ENCODE measurements around the gene SLC38A7.

Gene SLC38A7

DNA sequence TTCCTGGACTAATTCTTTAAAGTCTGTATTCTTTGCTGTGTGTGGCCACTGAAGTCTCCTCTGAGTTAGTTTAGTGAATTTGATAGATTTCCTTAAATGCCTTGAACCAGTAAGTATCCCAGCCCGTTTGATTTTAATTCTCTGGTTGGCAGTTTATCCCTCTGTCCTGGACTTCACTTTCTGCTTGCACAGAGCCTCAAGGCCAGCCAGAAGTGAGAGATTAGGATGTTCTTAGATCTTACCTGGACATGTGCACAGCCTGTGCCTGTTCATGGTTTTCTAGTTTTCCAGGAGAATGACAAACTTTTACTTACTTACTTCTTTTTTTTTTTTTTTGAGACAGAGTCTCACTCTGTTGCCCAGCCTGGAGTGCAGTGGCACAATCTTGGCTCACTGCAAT is 10.8 kb upstream of the SLC38A7 start:
- no peak for TF ChIP-seq CREB1 (IDR thresholded peaks at IDR 0.05; ENCODE audit: low read depth)
- TF ChIP-seq, protein P1, sequence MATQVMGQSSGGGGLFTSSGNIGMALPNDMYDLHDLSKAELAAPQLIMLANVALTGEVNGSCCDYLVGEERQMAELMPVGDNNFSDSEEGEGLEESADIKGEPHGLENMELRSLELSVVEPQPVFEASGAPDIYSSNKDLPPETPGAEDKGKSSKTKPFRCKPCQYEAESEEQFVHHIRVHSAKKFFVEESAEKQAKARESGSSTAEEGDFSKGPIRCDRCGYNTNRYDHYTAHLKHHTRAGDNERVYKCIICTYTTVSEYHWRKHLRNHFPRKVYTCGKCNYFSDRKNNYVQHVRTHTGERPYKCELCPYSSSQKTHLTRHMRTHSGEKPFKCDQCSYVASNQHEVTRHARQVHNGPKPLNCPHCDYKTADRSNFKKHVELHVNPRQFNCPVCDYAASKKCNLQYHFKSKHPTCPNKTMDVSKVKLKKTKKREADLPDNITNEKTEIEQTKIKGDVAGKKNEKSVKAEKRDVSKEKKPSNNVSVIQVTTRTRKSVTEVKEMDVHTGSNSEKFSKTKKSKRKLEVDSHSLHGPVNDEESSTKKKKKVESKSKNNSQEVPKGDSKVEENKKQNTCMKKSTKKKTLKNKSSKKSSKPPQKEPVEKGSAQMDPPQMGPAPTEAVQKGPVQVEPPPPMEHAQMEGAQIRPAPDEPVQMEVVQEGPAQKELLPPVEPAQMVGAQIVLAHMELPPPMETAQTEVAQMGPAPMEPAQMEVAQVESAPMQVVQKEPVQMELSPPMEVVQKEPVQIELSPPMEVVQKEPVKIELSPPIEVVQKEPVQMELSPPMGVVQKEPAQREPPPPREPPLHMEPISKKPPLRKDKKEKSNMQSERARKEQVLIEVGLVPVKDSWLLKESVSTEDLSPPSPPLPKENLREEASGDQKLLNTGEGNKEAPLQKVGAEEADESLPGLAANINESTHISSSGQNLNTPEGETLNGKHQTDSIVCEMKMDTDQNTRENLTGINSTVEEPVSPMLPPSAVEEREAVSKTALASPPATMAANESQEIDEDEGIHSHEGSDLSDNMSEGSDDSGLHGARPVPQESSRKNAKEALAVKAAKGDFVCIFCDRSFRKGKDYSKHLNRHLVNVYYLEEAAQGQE (IDR thresholded peaks at IDR 0.05; ENCODE audit: low read depth), result no peak
- no peak for TF ChIP-seq ZBTB7A (IDR thresholded peaks at IDR 0.05; ENCODE audit: low read depth)
- no peak for TF ChIP-seq RAD21 (IDR thresholded peaks at IDR 0.05; ENCODE audit: low read depth)
- no peak for TF ChIP-seq TCF12 (IDR thresholded peaks at IDR 0.05; ENCODE audit: low read depth)
- TF ChIP-seq, protein P2, sequence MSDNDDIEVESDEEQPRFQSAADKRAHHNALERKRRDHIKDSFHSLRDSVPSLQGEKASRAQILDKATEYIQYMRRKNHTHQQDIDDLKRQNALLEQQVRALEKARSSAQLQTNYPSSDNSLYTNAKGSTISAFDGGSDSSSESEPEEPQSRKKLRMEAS (IDR thresholded peaks at IDR 0.05), result no peak
- no peak for TF ChIP-seq NFIC (IDR thresholded peaks at IDR 0.05)
- no peak for TF ChIP-seq EGR1 (IDR thresholded peaks at IDR 0.05)
- no peak for TF ChIP-seq CEBPB (IDR thresholded peaks at IDR 0.05)
- TF ChIP-seq TAF1 (IDR thresholded peaks at IDR 0.05; ENCODE audit: low read depth), result no peak
- TF ChIP-seq EP300 (IDR thresholded peaks at IDR 0.05; ENCODE audit: borderline replicate concordance), result no peak
- TF ChIP-seq TEAD4 (IDR thresholded peaks at IDR 0.05), result no peak

DNA sequence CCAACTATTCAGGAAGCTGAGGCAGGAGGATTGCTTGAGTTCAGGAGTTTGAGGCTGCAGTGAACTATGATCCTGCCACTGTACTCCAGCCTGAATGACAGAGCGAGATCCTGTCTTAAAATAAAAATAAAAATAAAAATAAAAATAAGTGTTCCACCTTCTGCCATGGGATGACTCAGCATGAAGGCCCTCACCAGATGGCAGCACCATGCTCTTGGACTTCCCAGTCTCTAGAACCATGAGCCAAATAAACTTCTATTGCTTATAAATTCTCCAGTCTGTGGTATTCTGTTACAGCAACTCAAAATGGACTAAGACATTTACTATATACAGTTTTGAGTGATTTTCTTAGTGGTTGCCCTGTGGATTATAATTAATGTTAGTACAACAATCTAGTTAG is 7.9 kb upstream of the SLC38A7 start:
- TF ChIP-seq, protein P1 (IDR thresholded peaks at IDR 0.05; ENCODE audit: low read depth), result no peak
- TF ChIP-seq TCF12 (IDR thresholded peaks at IDR 0.05; ENCODE audit: low read depth), result no peak
- no peak for TF ChIP-seq RAD21 (IDR thresholded peaks at IDR 0.05; ENCODE audit: low read depth)
- no peak for TF ChIP-seq EP300 (IDR thresholded peaks at IDR 0.05; ENCODE audit: borderline replicate concordance)
- TF ChIP-seq FOXM1 (IDR thresholded peaks at IDR 0.05; ENCODE audit: borderline replicate concordance, low read depth), result no peak
- TF ChIP-seq ZBTB7A (IDR thresholded peaks at IDR 0.05; ENCODE audit: low read depth), result no peak
- TF ChIP-seq, protein P2 (IDR thresholded peaks at IDR 0.05), result no peak
- no peak for TF ChIP-seq TAF1 (IDR thresholded peaks at IDR 0.05; ENCODE audit: low read depth)
- TF ChIP-seq NFIC (IDR thresholded peaks at IDR 0.05), result no peak
- TF ChIP-seq, protein P3, sequence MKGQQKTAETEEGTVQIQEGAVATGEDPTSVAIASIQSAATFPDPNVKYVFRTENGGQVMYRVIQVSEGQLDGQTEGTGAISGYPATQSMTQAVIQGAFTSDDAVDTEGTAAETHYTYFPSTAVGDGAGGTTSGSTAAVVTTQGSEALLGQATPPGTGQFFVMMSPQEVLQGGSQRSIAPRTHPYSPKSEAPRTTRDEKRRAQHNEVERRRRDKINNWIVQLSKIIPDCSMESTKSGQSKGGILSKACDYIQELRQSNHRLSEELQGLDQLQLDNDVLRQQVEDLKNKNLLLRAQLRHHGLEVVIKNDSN (IDR thresholded peaks at IDR 0.05), result no peak
- TF ChIP-seq CREB1 (IDR thresholded peaks at IDR 0.05; ENCODE audit: low read depth), result no peak
- no peak for TF ChIP-seq CEBPB (IDR thresholded peaks at IDR 0.05)
- TF ChIP-seq EGR1 (IDR thresholded peaks at IDR 0.05), result no peak
- no peak for TF ChIP-seq YY1 (IDR thresholded peaks at IDR 0.05; ENCODE audit: low read depth)
- no peak for TF ChIP-seq TEAD4 (IDR thresholded peaks at IDR 0.05)

DNA sequence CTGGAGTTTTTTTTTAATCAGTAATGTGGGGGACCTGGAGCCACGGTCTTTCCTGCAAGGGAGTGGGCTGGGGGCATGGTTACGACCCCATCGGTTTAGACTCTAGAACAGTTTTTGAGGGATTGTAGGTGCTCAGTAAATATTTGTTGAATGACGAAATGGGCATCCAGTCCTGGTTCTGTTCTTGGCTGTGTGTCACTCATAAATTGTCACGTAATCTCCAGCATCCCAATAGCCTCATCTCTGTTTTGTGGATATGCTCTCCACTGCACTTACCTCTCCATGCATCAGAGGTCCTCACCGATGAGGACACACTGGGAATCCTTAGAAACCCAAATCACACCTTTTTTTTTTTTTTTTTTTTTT is 497 bp upstream of the SLC38A7 start:
- TF ChIP-seq YY1 (IDR thresholded peaks at IDR 0.05; ENCODE audit: low read depth) (no peak), TCF12 (IDR thresholded peaks at IDR 0.05; ENCODE audit: low read depth) (no peak), CEBPB (IDR thresholded peaks at IDR 0.05) (no peak)
- TF ChIP-seq, protein P2 (IDR thresholded peaks at IDR 0.05), result no peak
- TF ChIP-seq, protein P1 (IDR thresholded peaks at IDR 0.05; ENCODE audit: low read depth), result no peak

DNA sequence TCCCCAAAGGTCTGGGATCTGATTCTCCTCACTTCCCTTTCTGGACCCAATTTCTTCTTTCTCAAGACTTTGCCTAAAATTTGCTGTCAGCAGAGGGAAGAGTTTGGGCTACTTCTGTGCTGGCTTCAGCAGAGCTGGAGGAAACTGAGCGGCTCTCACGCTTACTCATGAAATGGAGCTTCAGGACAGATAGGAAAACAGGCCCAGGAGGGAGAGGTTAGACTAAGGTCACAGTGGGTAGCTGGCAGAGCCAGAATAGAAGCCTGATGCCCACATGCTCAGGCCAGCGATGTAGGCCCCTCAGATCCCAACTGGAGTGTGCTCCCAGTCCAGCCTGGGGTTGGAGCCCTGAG is 593 bp downstream of the SLC38A7 start:
- TF ChIP-seq YY1 (IDR thresholded peaks at IDR 0.05; ENCODE audit: low read depth), result no peak
- TF ChIP-seq, protein P1 (IDR thresholded peaks at IDR 0.05; ENCODE audit: low read depth), result no peak
